ENCODE measurements around the gene HPDL.

DNA sequence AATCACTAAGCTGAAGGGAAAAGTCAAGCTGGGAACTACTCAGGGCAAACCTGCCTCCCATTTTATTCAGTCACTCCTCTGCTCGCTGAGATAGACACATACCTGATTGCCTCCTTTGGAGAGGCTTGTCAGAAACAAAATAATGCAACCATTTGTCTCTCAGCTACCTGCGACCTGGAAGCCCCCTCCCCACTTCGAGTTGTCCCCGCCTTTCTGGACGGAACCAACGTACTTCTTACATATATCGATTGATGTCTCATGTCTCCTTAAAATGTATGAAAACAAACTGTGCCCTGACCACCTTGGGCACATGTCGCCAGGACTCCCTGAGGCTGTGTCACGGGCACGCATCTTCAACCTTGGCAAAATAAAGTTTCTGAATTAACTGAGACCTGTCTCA is 21.5 kb upstream of the HPDL start:
- TF ChIP-seq, protein P1, sequence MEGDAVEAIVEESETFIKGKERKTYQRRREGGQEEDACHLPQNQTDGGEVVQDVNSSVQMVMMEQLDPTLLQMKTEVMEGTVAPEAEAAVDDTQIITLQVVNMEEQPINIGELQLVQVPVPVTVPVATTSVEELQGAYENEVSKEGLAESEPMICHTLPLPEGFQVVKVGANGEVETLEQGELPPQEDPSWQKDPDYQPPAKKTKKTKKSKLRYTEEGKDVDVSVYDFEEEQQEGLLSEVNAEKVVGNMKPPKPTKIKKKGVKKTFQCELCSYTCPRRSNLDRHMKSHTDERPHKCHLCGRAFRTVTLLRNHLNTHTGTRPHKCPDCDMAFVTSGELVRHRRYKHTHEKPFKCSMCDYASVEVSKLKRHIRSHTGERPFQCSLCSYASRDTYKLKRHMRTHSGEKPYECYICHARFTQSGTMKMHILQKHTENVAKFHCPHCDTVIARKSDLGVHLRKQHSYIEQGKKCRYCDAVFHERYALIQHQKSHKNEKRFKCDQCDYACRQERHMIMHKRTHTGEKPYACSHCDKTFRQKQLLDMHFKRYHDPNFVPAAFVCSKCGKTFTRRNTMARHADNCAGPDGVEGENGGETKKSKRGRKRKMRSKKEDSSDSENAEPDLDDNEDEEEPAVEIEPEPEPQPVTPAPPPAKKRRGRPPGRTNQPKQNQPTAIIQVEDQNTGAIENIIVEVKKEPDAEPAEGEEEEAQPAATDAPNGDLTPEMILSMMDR (IDR thresholded peaks at IDR 0.05): no peak
- TF ChIP-seq POLR2A (IDR thresholded peaks at IDR 0.05) (no peak), EP300 (IDR thresholded peaks at IDR 0.05) (no peak), POLR2AphosphoS5 (IDR thresholded peaks at IDR 0.05) (no peak)
